HepG2 (cell line): ENCODE data around the gene MTOR. TPM values are rescaled to one million over a fixed set of nuclear protein-coding genes. Genes with fewer than 3 reads are reported as not detected.

Source experiments
- ATAC-seq: fragments of 200-7000 bp; cut with Tn5 transposase; 3 replicates; pipeline ENCODE4 v1.9.1; 2020; ENCODE audit warnings: mild to moderate bottlenecking, moderate library complexity
- BruUV-seq: library from RNA; stranded (reverse); fragments of 400-500 nt; replicated peaks from 2 replicates; lab custom pipeline; 2021; lab: Mats Ljungman, UMichigan
- CTCF ChIA-PET: fragments of 300-600 bp; formaldehyde crosslinking; extraction: SDS; loops from one replicate; lab custom pipeline; 2021; ENCODE audit warnings: low total read pairs, inconsistent platforms, low intra/inter-chr PET ratio; lab: Yijun Ruan, JAX
- POLR2A ChIA-PET: fragments of 350-600 bp; sonication (Branson Sonifier 250); formaldehyde crosslinking; loops from one replicate; lab custom pipeline; 2020; ENCODE audit warnings: antibody characterized with exemption, inconsistent platforms; lab: Yijun Ruan, JAX
- DNase-seq: peaks from one replicate; pipeline ENCODE4 v3.0.0-alpha.2; 2015; ENCODE audit warnings: low spot score
- FAIRE-seq: peaks from 3 replicates; lab custom pipeline; 2011; peaks lifted over from hg19 to GRCh38; lab: Jason Lieb, UNC
- H2AFZ ChIP-seq: one replicate; pipeline ENCODE4 v1.6.1; 2011; ENCODE audit warnings: low read length, inconsistent platforms
- H3K27ac ChIP-seq: fragments of 300-600 bp; 3 replicates; pipeline ENCODE4 v1.8.0; 2011; ENCODE audit warnings: mixed run types, mild to moderate bottlenecking, mixed read lengths, low read length, inconsistent platforms; ENCODE audit not compliant: insufficient read depth; ENCODE audit errors: extremely low read length
- H3K27me3 ChIP-seq, 2 experiments: fragments of 200-600 bp in 1 of 2; 2 replicates in 1 of 2; 3 replicates in 1 of 2; pipeline versions ENCODE4 v1.6.0 to v1.8.0; 2011; ENCODE audit warnings: low read length in 2 of 2, mild to moderate bottlenecking in 2 of 2, moderate library complexity in 2 of 2, inconsistent platforms in 1 of 2; ENCODE audit not compliant: insufficient read depth in 2 of 2, control insufficient read depth in 1 of 2
- H3K36me3 ChIP-seq, 2 experiments: fragments of 200-600 bp in 1 of 2; replicated peaks in 1 of 2; 2 replicates in 1 of 2; 3 replicates in 1 of 2; pipeline versions ENCODE4 v1.5.1 to v1.8.0; 2011; ENCODE audit warnings: low read length in 2 of 2, inconsistent platforms in 1 of 2; ENCODE audit not compliant: insufficient read depth in 2 of 2, control insufficient read depth in 1 of 2
- H3K4me1 ChIP-seq: 2 replicates; pipeline ENCODE4 v1.5.1; 2012; ENCODE audit warnings: low read length, inconsistent platforms; ENCODE audit not compliant: insufficient read depth
- H3K4me2 ChIP-seq: 2 replicates; pipeline ENCODE4 v1.6.0; 2011; ENCODE audit warnings: low read depth, low read length, inconsistent platforms
- H3K4me3 ChIP-seq, 3 experiments: fragments of 200-600 bp in 1 of 3; sonication (generic), shearing (Covaris generic) in 1 of 3; replicated peaks in 1 of 3; 2 replicates each; pipeline ENCODE4 v1.5.1; 2011 to 2016; ENCODE audit warnings: low read length in 3 of 3, inconsistent platforms in 2 of 3, low read depth in 2 of 3, mild to moderate bottlenecking in 2 of 3, control low read depth in 1 of 3, mixed read lengths in 1 of 3; ENCODE audit not compliant: insufficient read depth in 1 of 3
- H3K79me2 ChIP-seq: one replicate; pipeline ENCODE4 v1.6.1; 2011; ENCODE audit warnings: low read length, inconsistent platforms; ENCODE audit not compliant: insufficient read depth
- H3K9ac ChIP-seq: 2 replicates; pipeline ENCODE4 v1.6.0; 2011; ENCODE audit warnings: mild to moderate bottlenecking, low read depth, low read length, inconsistent platforms; ENCODE audit not compliant: insufficient read depth
- H3K9me3 ChIP-seq: 2 replicates; pipeline ENCODE4 v1.5.1; 2012; ENCODE audit warnings: mild to moderate bottlenecking, low read length
- H4K20me1 ChIP-seq: 2 replicates; pipeline ENCODE4 v1.6.0; 2011; ENCODE audit warnings: inconsistent platforms, mild to moderate bottlenecking, low read length, moderate library complexity; ENCODE audit not compliant: insufficient read depth
- DPF2 ChIP-seq: sonication (generic); formaldehyde crosslinking; IDR thresholded peaks from 2 replicates; pipeline ENCODE4 v1.4.0; 2020; ENCODE audit warnings: mild to moderate bottlenecking, low read depth, missing genetic modification reagents, borderline replicate concordance
- DZIP1 ChIP-seq: sonication (generic); formaldehyde crosslinking; IDR thresholded peaks from 2 replicates; pipeline ENCODE4 v1.5.0; 2020; ENCODE audit warnings: mild to moderate bottlenecking, missing genetic modification reagents
- EED ChIP-seq: sonication (generic); formaldehyde crosslinking; IDR thresholded peaks from 2 replicates; pipeline ENCODE4 v1.5.0; 2020; ENCODE audit warnings: mild to moderate bottlenecking, missing genetic modification reagents
- KMT2A ChIP-seq: sonication (generic); formaldehyde crosslinking; IDR thresholded peaks from 2 replicates; pipeline ENCODE4 v1.4.0; 2020; ENCODE audit warnings: missing genetic modification reagents
- ZNF329 ChIP-seq: sonication (generic); formaldehyde crosslinking; IDR thresholded peaks from 2 replicates; pipeline ENCODE4 v1.9.0; 2021; ENCODE audit warnings: low read depth, mild to moderate bottlenecking, missing genetic modification reagents
- ZNF543 ChIP-seq: sonication (generic); formaldehyde crosslinking; IDR thresholded peaks from 2 replicates; pipeline ENCODE4 v1.4.0; 2020; ENCODE audit warnings: mild to moderate bottlenecking, missing genetic modification reagents
- ZNF788 ChIP-seq: sonication (generic); formaldehyde crosslinking; IDR thresholded peaks from 2 replicates; pipeline ENCODE4 v1.5.0; 2020; ENCODE audit warnings: mild to moderate bottlenecking, missing genetic modification reagents, borderline replicate concordance
- WGBS: methylation state at CpG from one replicate; pipeline ENCODE4 v1.1.6; 2017; ENCODE audit warnings: low lambda C conversion rate; 5-methylcytosine and 5-hydroxymethylcytosine counted together
- in situ Hi-C: cut with HindIII; loops from 2 replicates; pipeline ENCODE4 v1.10.0; 2017; ENCODE audit warnings: low pct_unique_long_range_greater_than_20kb; ENCODE audit not compliant: extremely low pct_ligation_motif_present
- intact Hi-C: fragments of 100-400 bp; cut with micrococcal nuclease; formaldehyde crosslinking; loops from one replicate; pipeline ENCODE4 v1.10.0; 2022; ENCODE audit not compliant: unreplicated experiment
- polyA plus RNA-seq, 8 experiments: library from polyadenylated mRNA; depleted of rRNA in 3 of 8; stranded (reverse) in 7 of 8; unstranded in 1 of 8; fragments of >200 nt; fragmentation: Illumina TruSeq in 4 of 8; extraction: Trizol in 4 of 8; gene quantifications; 2 replicates each; pipeline versions ENCODE4 v1.2.1 to v1.2.3, GENCODE V29; 2011 to 2016; ENCODE audit warnings: low read depth in 4 of 8, missing spikeins in 1 of 8, mixed read lengths in 1 of 8; ENCODE audit not compliant: insufficient read depth in 1 of 8
- total RNA-seq, 5 experiments: library from RNA; depleted of rRNA; stranded (reverse); fragments of >200 nt; fragmentation: Illumina TruSeq; extraction: Trizol; gene quantifications; 2 replicates each; pipeline ENCODE4 v1.2.3, GENCODE V29; 2016; ENCODE audit warnings: low read depth in 1 of 5
- TF ChIP-seq, protein P1 (sequence below): sonication (generic); formaldehyde crosslinking; IDR thresholded peaks from 2 replicates; pipeline ENCODE4 v1.4.0; 2020; ENCODE audit warnings: missing genetic modification reagents, mild to moderate bottlenecking, borderline replicate concordance

MTOR gene
- total and polyA plus RNA-seq, 2 of the 13 experiments (the other 11 are each of a cell fraction or from before 2014, with no cell fraction given): 24.6 to 34.6 TPM

GRCh38 chr1:11245248-11245647, 17.1 kb downstream of the MTOR start:
- Histone ChIP-seq H4K20me1 (no peaks in the 10 kb centered on the region), H3K9me3 (no peaks in the 10 kb centered on the region), H3K4me1 (no peaks in the 10 kb centered on the region), H3K27ac (no peak overlapping the region), H2AFZ (no peak overlapping the region), H3K36me3 (peaks cover 12 to 50% of the 10 kb centered on the region in 2 experiments), H3K4me3 (no peak overlapping the region), H3K27me3 (no peaks in the 10 kb centered on the region), H3K9ac (no peak overlapping the region), H3K4me2 (no peak overlapping the region), H3K79me2 (no peaks in the 10 kb centered on the region)
- in situ Hi-C loops (loop anchor here (10.0 kb wide), 1 partner anchor 400 kb away; no protein-coding TSS in a partner anchor), intact Hi-C loops (no loop called here)
- WGBS: 88% methylated on average over 3 of the region's 3 CpGs
- DNase-seq: no peak
- ChIA-PET CTCF (no interaction called here), POLR2A (interaction anchor here (0.7 kb wide), 1 partner anchor 17 kb away, joined by 3 read pairs; the partner anchor contains the start of gene MTOR)
- ATAC-seq: no peak
- no TSS peak for BruUV-seq
- FAIRE-seq: no peak
- TF ChIP-seq, protein P1, sequence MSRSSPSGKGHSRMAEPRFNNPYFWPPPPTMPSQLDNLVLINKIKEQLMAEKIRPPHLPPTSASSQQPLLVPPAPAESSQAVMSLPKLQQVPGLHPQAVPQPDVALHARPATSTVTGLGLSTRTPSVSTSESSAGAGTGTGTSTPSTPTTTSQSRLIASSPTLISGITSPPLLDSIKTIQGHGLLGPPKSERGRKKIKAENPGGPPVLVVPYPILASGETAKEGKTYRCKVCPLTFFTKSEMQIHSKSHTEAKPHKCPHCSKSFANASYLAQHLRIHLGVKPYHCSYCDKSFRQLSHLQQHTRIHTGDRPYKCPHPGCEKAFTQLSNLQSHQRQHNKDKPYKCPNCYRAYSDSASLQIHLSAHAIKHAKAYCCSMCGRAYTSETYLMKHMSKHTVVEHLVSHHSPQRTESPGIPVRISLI (CRISPR knock-in tag): no peak
- no peak for TF ChIP-seq ZNF788 (CRISPR knock-in tag)
- TF ChIP-seq DPF2: no peak
- no peak for TF ChIP-seq EED (CRISPR knock-in tag)
- TF ChIP-seq ZNF329 (CRISPR knock-in tag): no peak
- TF ChIP-seq ZNF543: no peak
- no peak for TF ChIP-seq KMT2A (CRISPR knock-in tag)
- no peak for TF ChIP-seq DZIP1
